Muscle layer of colon (tissue), 2 donors: ENCODE data around the gene SPAAR.

ENCODE experiments used
- H3K27ac ChIP-seq: one replicate; pipeline ENCODE4 v1.7.0; 2013; ENCODE audit warnings: low read depth, mild to moderate bottlenecking, low read length, moderate library complexity
- H3K27me3 ChIP-seq, 2 donors: one replicate each; pipeline ENCODE4 v1.7.0; 2013; ENCODE audit warnings: low read length in 2 of 2, mild to moderate bottlenecking in 2 of 2; ENCODE audit not compliant: insufficient read depth in 2 of 2, control insufficient read depth in 1 of 2
- H3K36me3 ChIP-seq: one replicate; pipeline ENCODE4 v1.7.0; 2013; ENCODE audit warnings: mild to moderate bottlenecking, low read length; ENCODE audit not compliant: insufficient read depth
- H3K4me1 ChIP-seq: one replicate; pipeline ENCODE4 v1.7.0; 2013; ENCODE audit warnings: mild to moderate bottlenecking, low read length; ENCODE audit not compliant: insufficient read depth
- H3K4me3 ChIP-seq, 2 donors: one replicate each; pipeline ENCODE4 v1.7.0; 2013; ENCODE audit warnings: low read length in 2 of 2, low read depth in 1 of 2, mild to moderate bottlenecking in 1 of 2, moderate library complexity in 1 of 2
- H3K9ac ChIP-seq: one replicate; pipeline ENCODE4 v1.7.0; 2013; ENCODE audit warnings: low read length
- H3K9me3 ChIP-seq: one replicate; pipeline ENCODE4 v1.7.0; 2013; ENCODE audit warnings: mild to moderate bottlenecking, low read length
- donor health status: abdominal sarcoma.
- donor health status: Adenocarcinoma of cecum.

Gene SPAAR

DNA sequence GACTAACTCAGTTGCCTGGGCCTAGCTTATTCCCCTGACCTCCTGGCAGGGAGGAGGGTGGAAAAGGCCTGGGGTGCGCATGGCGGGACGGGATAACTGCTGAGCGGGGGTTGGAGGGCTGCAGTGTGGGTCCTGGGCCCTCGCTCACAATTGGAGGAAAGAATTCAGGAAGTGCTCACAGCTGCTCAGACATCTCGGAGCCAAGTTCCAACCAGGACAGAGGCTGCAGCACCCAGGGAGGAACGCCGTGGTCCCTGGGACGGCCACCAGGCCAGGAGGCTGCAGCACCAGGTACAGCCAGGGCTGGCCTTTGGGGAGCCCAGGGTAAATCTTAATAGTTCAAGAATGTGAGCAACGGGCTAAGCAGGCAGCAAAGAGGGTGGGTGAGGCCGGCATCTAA is at the start of gene SPAAR:
TSS of gene SPAAR (plus strand) at position 217 of the 400 bp plus-strand sequence. CDS start 974 bp downstream, outside the sequence.
- H3K4me3 ChIP-seq = no peak within 1 kb of the TSS

DNA sequence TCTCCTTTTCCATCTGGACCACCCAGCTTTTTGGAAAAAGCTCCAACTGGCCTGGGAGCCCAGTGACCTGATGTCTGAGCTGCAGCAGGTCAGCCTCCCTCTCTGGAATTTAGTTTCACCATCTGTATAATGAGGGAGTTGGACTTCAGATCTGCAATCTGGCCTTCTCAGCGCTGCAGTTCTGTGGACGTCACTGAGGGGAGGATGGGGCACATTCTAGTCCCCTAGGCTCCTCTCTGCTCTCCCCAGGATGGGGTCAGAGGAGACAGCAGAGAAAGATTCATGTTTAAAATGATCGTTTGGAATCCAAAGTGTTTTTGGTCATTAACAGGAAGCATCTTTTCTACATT is 49.3 kb upstream of the SPAAR start:
- H3K27ac ChIP-seq = no peak overlapping the region
- no peak overlapping the region for H3K9ac ChIP-seq
- H3K4me1 ChIP-seq = no peaks in the 10 kb centered on the region
- no peak overlapping the region for H3K4me3 ChIP-seq
- no peaks in the 10 kb centered on the region for H3K27me3 ChIP-seq
- H3K36me3 ChIP-seq = no peaks in the 10 kb centered on the region
- no peaks in the 10 kb centered on the region for H3K9me3 ChIP-seq

More for the DNA sequence above, at the start of gene SPAAR:
- H3K36me3 ChIP-seq = no peaks in the 10 kb centered on the region
- peak within 1 kb of the TSS; percentile 87 for H3K27ac ChIP-seq
- peaks cover 66% of the 10 kb centered on the region for H3K4me1 ChIP-seq
- no peaks in the 10 kb centered on the region for H3K27me3 ChIP-seq
- H3K9me3 ChIP-seq = no peaks in the 10 kb centered on the region
- H3K9ac ChIP-seq = no peak within 1 kb of the TSS

- H3K27me3 ChIP-seq = no peaks in the 10 kb centered on the region
- H3K36me3 ChIP-seq = no peaks in the 10 kb centered on the region
- no peak overlapping the region for H3K27ac ChIP-seq
- no peaks in the 10 kb centered on the region for H3K9me3 ChIP-seq
- H3K4me3 ChIP-seq = no peak overlapping the region
- no peaks in the 10 kb centered on the region for H3K4me1 ChIP-seq
- no peak overlapping the region for H3K9ac ChIP-seq
Measured at GRCh38 chr9:35861161-35861897, 48.0 kb upstream of the SPAAR start.

GRCh38 chr9:35862328-35862727 is 47.0 kb upstream of the SPAAR start:
- no peaks in the 10 kb centered on the region for H3K36me3 ChIP-seq
- H3K4me3 ChIP-seq = no peak overlapping the region
- H3K9me3 ChIP-seq = no peaks in the 10 kb centered on the region
- H3K27me3 ChIP-seq = peaks cover 0 to 2% of the 10 kb centered on the region in 2 donors
- H3K4me1 ChIP-seq = no peaks in the 10 kb centered on the region
- H3K27ac ChIP-seq = no peak overlapping the region
- no peak overlapping the region for H3K9ac ChIP-seq

GRCh38 chr9:35863583-35863982 is 45.7 kb upstream of the SPAAR start:
- Histone ChIP-seq H3K4me1 (no peaks in the 10 kb centered on the region), H3K4me3 (no peak overlapping the region), H3K36me3 (no peaks in the 10 kb centered on the region), H3K27me3 (peaks cover 0 to 8% of the 10 kb centered on the region in 2 donors), H3K9me3 (no peaks in the 10 kb centered on the region), H3K27ac (no peak overlapping the region), H3K9ac (no peak overlapping the region)

- H3K9ac ChIP-seq = no peak overlapping the region
- H3K27me3 ChIP-seq = peaks cover 0 to 18% of the 10 kb centered on the region in 2 donors
Measured at GRCh38 chr9:35864695-35865255, 44.5 kb upstream of the SPAAR start.

GRCh38 chr9:35867538-35867937 is 41.8 kb upstream of the SPAAR start:
- peaks cover 0 to 18% of the 10 kb centered on the region in 2 donors for H3K27me3 ChIP-seq
- H3K4me1 ChIP-seq = no peaks in the 10 kb centered on the region
- no peaks in the 10 kb centered on the region for H3K36me3 ChIP-seq
- no peaks in the 10 kb centered on the region for H3K9me3 ChIP-seq
- H3K4me3 ChIP-seq = no peak overlapping the region
- no peak overlapping the region for H3K9ac ChIP-seq
- H3K27ac ChIP-seq = no peak overlapping the region

More at GRCh38 chr9:35864695-35865255, 44.5 kb upstream of the SPAAR start:
- H3K9me3 ChIP-seq = no peaks in the 10 kb centered on the region
- no peaks in the 10 kb centered on the region for H3K36me3 ChIP-seq
- H3K27ac ChIP-seq = no peak overlapping the region
- no peak overlapping the region for H3K4me3 ChIP-seq
- no peaks in the 10 kb centered on the region for H3K4me1 ChIP-seq

DNA sequence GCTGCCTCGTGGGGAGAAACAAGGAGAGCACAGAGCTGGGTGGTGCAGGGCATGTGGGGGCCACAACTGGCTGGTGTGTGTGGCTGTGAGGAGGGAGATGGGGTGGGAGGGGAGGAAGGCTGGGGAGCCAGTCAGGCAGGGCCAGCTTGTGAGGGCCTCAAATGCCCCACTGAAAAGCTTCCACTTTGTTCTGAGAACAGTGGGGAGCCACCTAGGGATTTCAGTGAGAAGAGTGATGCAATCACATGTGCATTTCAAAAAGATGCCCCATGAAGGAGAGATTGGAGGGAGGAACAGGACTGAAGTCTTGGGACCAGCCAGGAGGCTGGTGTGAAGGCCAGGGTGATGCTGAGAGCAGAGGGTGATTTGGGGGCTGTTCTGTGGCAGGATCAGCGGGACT is 40.4 kb upstream of the SPAAR start:
- no peak overlapping the region for H3K27ac ChIP-seq
- H3K9me3 ChIP-seq = no peaks in the 10 kb centered on the region
- no peak overlapping the region for H3K9ac ChIP-seq
- peaks cover 0 to 18% of the 10 kb centered on the region in 2 donors for H3K27me3 ChIP-seq
- no peaks in the 10 kb centered on the region for H3K36me3 ChIP-seq
- H3K4me1 ChIP-seq = no peaks in the 10 kb centered on the region
- no peak overlapping the region for H3K4me3 ChIP-seq

DNA sequence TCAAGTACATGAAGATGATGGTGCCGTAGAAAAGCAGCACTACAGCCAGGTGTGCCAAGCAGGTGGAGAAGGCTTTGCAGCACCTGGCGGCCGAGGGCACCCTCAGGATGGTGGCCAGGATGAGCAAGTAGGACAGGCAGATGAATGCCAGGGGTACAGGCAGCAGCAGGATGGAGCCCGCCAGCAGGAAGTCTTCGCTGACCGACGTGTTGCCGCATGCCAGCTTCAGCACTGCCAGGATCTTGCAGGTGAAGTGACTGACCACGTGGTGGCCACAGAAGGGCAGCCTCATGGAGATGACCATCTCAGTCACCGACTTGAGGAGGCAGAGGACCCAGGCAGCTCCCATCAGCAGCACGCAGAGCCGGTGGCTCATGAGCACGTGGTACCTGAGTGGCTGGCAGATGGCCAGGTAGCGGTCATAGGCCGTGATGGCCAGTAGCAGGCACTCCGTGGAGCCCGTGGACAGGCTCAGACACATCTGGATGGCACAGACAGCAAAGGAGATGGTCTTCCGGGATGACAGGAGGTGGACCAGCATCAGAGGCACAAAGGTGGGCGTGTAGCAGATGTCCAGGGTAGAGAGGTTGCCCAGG is 39.6 kb upstream of the SPAAR start:
- no peak overlapping the region for H3K4me3 ChIP-seq
- H3K36me3 ChIP-seq = no peaks in the 10 kb centered on the region
- no peak overlapping the region for H3K9ac ChIP-seq
- H3K27me3 ChIP-seq = peaks cover 0 to 18% of the 10 kb centered on the region in 2 donors
- H3K27ac ChIP-seq = no peak overlapping the region
- H3K9me3 ChIP-seq = no peaks in the 10 kb centered on the region
- no peaks in the 10 kb centered on the region for H3K4me1 ChIP-seq

GRCh38 chr9:35870351-35870923 is 38.9 kb upstream of the SPAAR start, which contains the start of gene OR13J1:
Gene OR13J1, minus strand, starts transcription at chr9:35870401. Its CDS starts 0 bp downstream, at chr9:35870401.
- Histone ChIP-seq H3K9ac (no peak within 1 kb of the TSS), H3K4me1 (no peaks in the 10 kb centered on the region), H3K27ac (no peak within 1 kb of the TSS), H3K4me3 (no peak within 1 kb of the TSS), H3K27me3 (peaks cover 0 to 18% of the 10 kb centered on the region in 2 donors), H3K36me3 (no peaks in the 10 kb centered on the region), H3K9me3 (no peaks in the 10 kb centered on the region)

GRCh38 chr9:35871545-35871944 is 37.7 kb upstream of the SPAAR start:
- Histone ChIP-seq H3K4me3 (no peak overlapping the region), H3K27ac (no peak overlapping the region), H3K36me3 (no peaks in the 10 kb centered on the region), H3K4me1 (no peaks in the 10 kb centered on the region), H3K27me3 (peaks cover 0 to 18% of the 10 kb centered on the region in 2 donors), H3K9me3 (no peaks in the 10 kb centered on the region), H3K9ac (no peak overlapping the region)
